SH-SY5Y (cell line): ENCODE measurements around the gene SNTG2.

Source experiments
- GATA2 ChIP-seq: IDR thresholded peaks from 2 replicates; pipeline ENCODE4 v1.6.1; 2011; ENCODE audit warnings: mild to moderate bottlenecking, low read depth, low read length
- GATA3 ChIP-seq: IDR thresholded peaks from 2 replicates; pipeline ENCODE4 v1.6.1; 2011; ENCODE audit warnings: low read depth, mild to moderate bottlenecking, low read length, moderate library complexity

GRCh38 chr2:1052771-1053191, 102.1 kb downstream of the SNTG2 start:
- no peak for TF ChIP-seq GATA2
- TF ChIP-seq GATA3: no peak
